Common myeloid progenitor, CD34-positive (primary cell): ENCODE data around the gene HOMER1.

Experiments used
- CTCF ChIA-PET: fragments of 350-600 bp; sonication (Branson Sonifier 250); formaldehyde crosslinking; loops from one replicate; lab custom pipeline; 2021; ENCODE audit warnings: antibody characterized with exemption; lab: Charles Lee
- POLR2A ChIA-PET: fragments of 350-600 bp; sonication (Branson Sonifier 250); formaldehyde crosslinking; loops from one replicate; lab custom pipeline; 2021; ENCODE audit warnings: antibody characterized with exemption; lab: Charles Lee
- DNase-seq, 3 donors: peaks; one replicate each; pipeline versions ENCODE4 v3.0.0 to v3.0.0-alpha.2; 2013
- H3K27ac ChIP-seq, 2 experiments: 1 replicate in 1 of 2; 2 replicates in 1 of 2; pipeline ENCODE4 v1.7.0; 2013; ENCODE audit warnings: inconsistent platforms in 2 of 2, low read length in 2 of 2, mild to moderate bottlenecking in 2 of 2, low read depth in 1 of 2, moderate library complexity in 1 of 2; ENCODE audit not compliant: severe bottlenecking in 2 of 2, insufficient read depth in 1 of 2, poor library complexity in 1 of 2
- H3K27me3 ChIP-seq, 5 experiments: replicated peaks in 2 of 5; 1 replicate in 3 of 5; 2 replicates in 2 of 5; pipeline versions ENCODE4 v1.6.1 to v1.7.0; 2013; ENCODE audit warnings: low read length in 4 of 5, mild to moderate bottlenecking in 2 of 5, moderate library complexity in 2 of 5, inconsistent platforms in 1 of 5; ENCODE audit not compliant: insufficient read depth in 5 of 5, control insufficient read depth in 4 of 5
- H3K36me3 ChIP-seq, 4 experiments: 1 replicate in 2 of 4; 2 replicates in 2 of 4; pipeline versions ENCODE4 v1.6.1 to v1.7.0; 2013; ENCODE audit warnings: low read length in 3 of 4, control low read depth in 1 of 4, mild to moderate bottlenecking in 1 of 4; ENCODE audit not compliant: control insufficient read depth in 4 of 4, insufficient read depth in 4 of 4
- H3K4me1 ChIP-seq, 4 experiments: 1 replicate in 3 of 4; 2 replicates in 1 of 4; pipeline versions ENCODE4 v1.6.1 to v1.7.1; 2013; ENCODE audit warnings: low read length in 3 of 4, mild to moderate bottlenecking in 3 of 4, control low read depth in 1 of 4, inconsistent platforms in 1 of 4, moderate library complexity in 1 of 4; ENCODE audit not compliant: control insufficient read depth in 4 of 4, insufficient read depth in 4 of 4; ENCODE audit errors: control extremely low read depth in 1 of 4
- H3K4me3 ChIP-seq, 7 experiments: 1 replicate in 4 of 7; 2 replicates in 3 of 7; pipeline versions ENCODE4 v1.5.1 to v1.7.0; 2013; ENCODE audit warnings: mild to moderate bottlenecking in 7 of 7, low read length in 6 of 7, moderate library complexity in 6 of 7, inconsistent platforms in 2 of 7, low read depth in 2 of 7, control low read depth in 1 of 7; ENCODE audit not compliant: insufficient read depth in 4 of 7, control insufficient read depth in 1 of 7; ENCODE audit errors: extremely low read depth in 1 of 7
- H3K9me3 ChIP-seq, 5 experiments: 1 replicate in 4 of 5; 2 replicates in 1 of 5; pipeline versions ENCODE4 v1.6.1 to v1.7.1; 2013; ENCODE audit warnings: low read length in 4 of 5, mild to moderate bottlenecking in 2 of 5, inconsistent platforms in 1 of 5, low read depth in 1 of 5, moderate library complexity in 1 of 5; ENCODE audit not compliant: control insufficient read depth in 4 of 5, insufficient read depth in 2 of 5; ENCODE audit errors: control extremely low read depth in 1 of 5
- WGBS: methylation state at CpG from one replicate; pipeline ENCODE4 v1.1.5; 2013; ENCODE audit not compliant: insufficient coverage; 5-methylcytosine and 5-hydroxymethylcytosine counted together

Gene HOMER1

DNA sequence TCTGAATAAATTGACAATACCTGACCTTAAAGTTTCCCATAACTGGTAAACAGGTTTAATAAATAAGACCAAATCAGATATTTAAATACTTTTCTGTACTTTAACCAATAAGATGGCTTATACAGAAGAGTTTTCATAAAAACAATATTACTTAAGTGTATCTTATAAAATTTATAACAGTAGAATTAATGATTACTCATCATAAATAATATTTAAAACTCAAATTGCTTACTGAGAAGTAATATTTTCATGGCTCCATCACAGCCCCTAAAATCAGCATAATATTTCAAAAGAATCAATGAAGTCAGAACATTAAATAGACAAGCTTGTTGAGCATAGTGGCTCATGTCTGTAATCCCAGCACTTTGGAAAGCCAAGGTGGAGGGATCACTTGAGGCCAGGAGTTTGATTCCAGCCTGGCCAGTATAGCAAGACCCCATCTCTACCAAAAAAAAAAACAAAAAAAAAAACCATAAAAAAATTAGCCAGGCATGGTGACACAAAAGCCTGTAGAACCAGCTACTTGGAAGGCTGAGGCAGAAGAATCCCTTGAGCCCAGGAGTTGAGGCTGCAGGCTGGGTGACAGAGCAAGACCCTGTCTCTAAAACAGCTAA, 23.5 kb downstream of the HOMER1 start:
- peaks cover 0 to 7% (median 0%) of the 10 kb centered on the region in 5 experiments for H3K27me3 ChIP-seq
- ChIA-PET POLR2A (no interaction called here), CTCF (no interaction called here)
- no peak for DNase-seq
- H3K36me3 ChIP-seq, result no peaks in the 10 kb centered on the region
- H3K4me3 ChIP-seq, result no peak overlapping the region
- no peaks in the 10 kb centered on the region for H3K4me1 ChIP-seq
- no peaks in the 10 kb centered on the region for H3K9me3 ChIP-seq
- no peak overlapping the region for H3K27ac ChIP-seq

GRCh38 chr5:79489773-79490172, 24.2 kb downstream of the HOMER1 start:
- Histone ChIP-seq H3K4me3 (no peak overlapping the region), H3K27me3 (peaks cover 0 to 7% (median 0%) of the 10 kb centered on the region in 5 experiments), H3K27ac (no peak overlapping the region), H3K4me1 (no peaks in the 10 kb centered on the region), H3K9me3 (no peaks in the 10 kb centered on the region), H3K36me3 (no peaks in the 10 kb centered on the region)
- ChIA-PET POLR2A (no interaction called here), CTCF (no interaction called here)
- whole genome bisulfite sequencing, result no CpG with 5 or more reads among the region's 1 CpG
- DNase-seq, result no peak

- H3K9me3 ChIP-seq, result peaks cover 0 to 3% (median 0%) of the 10 kb centered on the region in 5 experiments
- POLR2A ChIA-PET, result no interaction called here
- DNase-seq, result no peak
- H3K4me3 ChIP-seq, result no peak overlapping the region
- no peaks in the 10 kb centered on the region for H3K4me1 ChIP-seq
- H3K27me3 ChIP-seq, result peaks cover 0 to 5% (median 0%) of the 10 kb centered on the region in 5 experiments
- H3K36me3 ChIP-seq, result no peaks in the 10 kb centered on the region
- CTCF ChIA-PET, result no interaction called here
- H3K27ac ChIP-seq, result no peak overlapping the region
Observed at GRCh38 chr5:79488775-79489174, 25.2 kb downstream of the HOMER1 start.

DNA sequence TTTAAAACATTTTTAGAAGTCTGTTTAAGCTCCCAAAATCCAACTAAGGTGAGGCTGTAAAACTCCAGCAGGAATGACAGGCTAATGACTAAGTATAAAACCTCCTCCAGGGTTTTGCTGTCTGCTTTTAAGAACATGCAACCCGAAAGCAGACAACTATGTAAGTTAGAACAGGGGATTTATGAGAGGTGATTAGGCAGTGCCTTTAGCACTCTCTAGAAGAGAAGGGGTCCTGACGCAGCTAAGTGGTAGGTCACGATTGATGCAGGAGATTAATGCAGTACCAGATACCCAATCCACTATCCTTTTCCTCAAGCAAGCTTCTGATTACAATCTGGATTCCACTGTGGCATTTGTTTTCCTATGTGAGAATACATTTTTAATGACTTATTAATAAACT, 25.9 kb downstream of the HOMER1 start:
- peaks cover 0 to 3% (median 0%) of the 10 kb centered on the region in 5 experiments for H3K9me3 ChIP-seq
- H3K4me1 ChIP-seq, result no peaks in the 10 kb centered on the region
- no peak overlapping the region for H3K4me3 ChIP-seq
- ChIA-PET POLR2A (no interaction called here), CTCF (no interaction called here)
- H3K27ac ChIP-seq, result no peak overlapping the region
- DNase-seq, result no peak
- no peaks in the 10 kb centered on the region for H3K36me3 ChIP-seq
- WGBS, result 71% methylated on average over 1 of the region's 3 CpGs
- H3K27me3 ChIP-seq, result peaks cover 0 to 5% (median 0%) of the 10 kb centered on the region in 5 experiments

GRCh38 chr5:79487251-79487650, 26.7 kb downstream of the HOMER1 start:
- Histone ChIP-seq H3K27ac (no peak overlapping the region), H3K4me3 (no peak overlapping the region), H3K36me3 (no peaks in the 10 kb centered on the region), H3K9me3 (peaks cover 0 to 3% (median 0%) of the 10 kb centered on the region in 5 experiments), H3K4me1 (no peaks in the 10 kb centered on the region), H3K27me3 (peaks cover 0 to 5% (median 0%) of the 10 kb centered on the region in 5 experiments)
- no peak for DNase-seq
- CTCF ChIA-PET, result no interaction called here
- WGBS, result no CpG with 5 or more reads among the region's 3 CpGs
- POLR2A ChIA-PET, result no interaction called here

- WGBS, result 67% methylated on average over 1 of the region's 2 CpGs
- Histone ChIP-seq H3K36me3 (no peaks in the 10 kb centered on the region), H3K4me1 (no peaks in the 10 kb centered on the region), H3K4me3 (no peak overlapping the region), H3K9me3 (peaks cover 0 to 3% (median 0%) of the 10 kb centered on the region in 5 experiments), H3K27me3 (peaks cover 0 to 5% (median 0%) of the 10 kb centered on the region in 5 experiments), H3K27ac (no peak overlapping the region)
- ChIA-PET CTCF (interaction anchor here (1.2 kb wide), 1 partner anchor 24 kb away, joined by 3 read pairs; no protein-coding TSS in a partner anchor), POLR2A (no interaction called here)
- no peak for DNase-seq
Observed at GRCh38 chr5:79486116-79486515, 27.8 kb downstream of the HOMER1 start.

GRCh38 chr5:79484731-79485130, 29.2 kb downstream of the HOMER1 start:
- Histone ChIP-seq H3K27me3 (peaks cover 0 to 5% (median 0%) of the 10 kb centered on the region in 5 experiments), H3K4me3 (no peak overlapping the region), H3K4me1 (no peaks in the 10 kb centered on the region), H3K9me3 (peaks cover 0 to 3% (median 0%) of the 10 kb centered on the region in 5 experiments), H3K36me3 (no peaks in the 10 kb centered on the region), H3K27ac (no peak overlapping the region)
- 100% methylated on average over 1 of the region's 1 CpG for WGBS
- CTCF ChIA-PET, result no interaction called here
- POLR2A ChIA-PET, result no interaction called here
- DNase-seq, result no peak
